ENCODE results near the gene TIMM44. TPM values are rescaled to one million over a fixed set of nuclear protein-coding genes. Genes with fewer than 3 reads are reported as not detected.

Gene TIMM44
- polyA plus RNA-seq (2011; rRNA removed) (42.0 and 43.3 TPM in 2 replicates), polyA minus RNA-seq (2011; rRNA and poly(A)+ RNA removed) (26.6 and 27.2 TPM in 2 replicates)

DNA sequence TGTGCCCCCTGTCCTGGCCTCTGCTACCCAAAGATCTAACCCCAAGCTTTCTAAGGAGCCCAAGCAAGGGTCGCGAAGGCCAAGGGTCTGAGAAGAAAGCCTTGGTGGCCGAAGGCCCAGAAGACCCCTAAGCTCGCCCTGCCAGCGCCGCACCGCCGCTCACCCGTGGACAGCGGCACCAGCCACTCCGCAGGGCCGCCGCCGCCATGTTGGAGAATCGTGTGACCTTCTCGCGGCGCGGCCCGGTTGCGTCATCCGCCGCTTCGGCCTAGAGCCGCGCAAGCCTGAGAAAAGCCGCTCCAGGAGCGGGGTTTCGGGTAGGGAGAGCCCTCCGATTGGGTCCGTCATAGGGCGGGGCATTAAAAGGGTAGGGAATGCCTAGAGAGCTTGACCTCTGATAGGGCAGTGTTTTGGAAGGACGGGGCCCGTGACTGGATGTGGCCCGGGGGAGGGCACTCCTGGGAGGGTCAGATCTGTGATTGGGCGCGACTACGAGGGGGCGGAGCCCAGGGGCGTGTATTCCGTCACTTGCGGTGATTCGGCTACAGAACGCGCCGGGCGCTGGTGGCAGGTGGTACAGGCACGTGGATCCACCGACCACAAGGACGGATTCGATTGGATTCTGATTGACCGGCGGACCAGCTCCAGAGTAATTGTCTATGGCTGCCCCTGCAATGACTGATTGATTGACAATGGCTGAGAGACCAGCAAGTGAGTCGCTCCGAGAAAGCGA lies at the start of gene TIMM44:
TIMM44 (minus strand) TSS at position 223 of the 733 bp plus-strand sequence; CDS start at position 208, 15 bp downstream.
- CTCF ChIA-PET: interaction anchor here (0.5 to 3.9 kb wide), 39 partner anchors 9 to 842 kb away, joined by 3 to 57 read pairs (median 6); partner anchors contain the start of genes LRRC8E, MAP2K7, SNAPC2 and ZNF414
- H3K27me3 ChIP-seq (ENCODE audit: control insufficient read depth, insufficient read depth, low read length): no peaks in the 10 kb centered on the region
- peak within 1 kb of the TSS; percentile 93 for H3K27ac ChIP-seq (ENCODE audit: low read depth, low read length)
- TF ChIP-seq CTCF (IDR thresholded peaks at IDR 0.05; ENCODE audit: low read depth, low read length): no peak
- H3K4me3 ChIP-seq (ENCODE audit: low read depth, low read length): peak within 1 kb of the TSS; percentile 96
- POLR2A ChIA-PET: interaction anchor here (0.7 to 2.4 kb wide), 8 partner anchors 12 to 311 kb away, joined by 3 to 22 read pairs (median 6); partner anchors contain the start of genes ELAVL1 and MAP2K7
- peaks cover 3% of the 10 kb centered on the region; the same call in 1 of the 2 replicates for H3K9me3 ChIP-seq (ENCODE audit: control insufficient read depth, insufficient read depth, low read length)
- DNase-seq (ENCODE audit: low read depth, low spot score): peak; percentile 99

- ChIA-PET CTCF (interaction anchor here (0.5 to 1.4 kb wide), 2 partner anchors 10 to 121 kb away, joined by 4 to 7 read pairs; no protein-coding TSS in a partner anchor), POLR2A (no interaction called here)
- DNase-seq (ENCODE audit: low read depth, low spot score): no peak
- TF ChIP-seq CTCF (IDR thresholded peaks at IDR 0.05; ENCODE audit: low read depth, low read length): no peak
- Histone ChIP-seq H3K27ac (ENCODE audit: low read depth, low read length) (no peak overlapping the region), H3K9me3 (ENCODE audit: control insufficient read depth, insufficient read depth, low read length) (no peaks in the 10 kb centered on the region), H3K4me3 (ENCODE audit: low read depth, low read length) (no peak overlapping the region), H3K27me3 (ENCODE audit: control insufficient read depth, insufficient read depth, low read length) (no peaks in the 10 kb centered on the region)
Measured at GRCh38 chr19:7992575-7992974, 49.1 kb upstream of the TIMM44 start.

DNA sequence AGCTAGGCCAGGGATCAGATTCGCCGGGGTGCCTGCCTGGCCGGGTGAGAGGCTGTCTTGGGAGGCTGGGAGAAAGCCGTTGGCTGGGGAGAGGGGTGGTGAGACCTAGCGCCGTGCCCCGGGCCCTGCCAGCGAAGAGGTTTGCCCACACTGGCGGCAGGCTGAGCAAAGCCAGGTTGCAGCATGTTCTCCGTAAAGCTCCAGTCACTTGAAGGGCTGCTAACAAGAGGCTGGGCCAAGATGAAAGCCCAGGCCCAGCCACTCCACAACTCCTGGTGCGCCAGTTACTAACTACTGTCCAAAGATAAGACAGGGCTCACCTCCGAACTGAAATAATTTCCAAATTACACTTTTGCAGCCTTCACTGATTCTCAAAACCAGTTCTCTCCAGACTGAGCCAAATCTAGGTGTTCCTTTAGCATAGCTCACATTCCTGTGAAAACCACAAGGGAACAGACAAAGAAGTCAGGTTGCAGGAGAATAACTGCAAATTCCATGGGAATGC lies 45.7 kb upstream of the TIMM44 start:
- TF ChIP-seq CTCF (IDR thresholded peaks at IDR 0.05; ENCODE audit: low read depth, low read length): no peak
- Histone ChIP-seq H3K9me3 (ENCODE audit: control insufficient read depth, insufficient read depth, low read length) (no peaks in the 10 kb centered on the region), H3K27ac (ENCODE audit: low read depth, low read length) (no peak overlapping the region), H3K4me3 (ENCODE audit: low read depth, low read length) (no peak overlapping the region), H3K27me3 (ENCODE audit: control insufficient read depth, insufficient read depth, low read length) (no peaks in the 10 kb centered on the region)
- DNase-seq (ENCODE audit: low read depth, low spot score): no peak
- ChIA-PET POLR2A (interaction anchor here (0.6 kb wide), 1 partner anchor 442 kb away, joined by 4 read pairs; no protein-coding TSS in a partner anchor), CTCF (interaction anchor here (0.8 to 4.5 kb wide), 3 partner anchors 13 to 45 kb away, joined by 3 to 42 read pairs (median 3); no protein-coding TSS in a partner anchor)

DNA sequence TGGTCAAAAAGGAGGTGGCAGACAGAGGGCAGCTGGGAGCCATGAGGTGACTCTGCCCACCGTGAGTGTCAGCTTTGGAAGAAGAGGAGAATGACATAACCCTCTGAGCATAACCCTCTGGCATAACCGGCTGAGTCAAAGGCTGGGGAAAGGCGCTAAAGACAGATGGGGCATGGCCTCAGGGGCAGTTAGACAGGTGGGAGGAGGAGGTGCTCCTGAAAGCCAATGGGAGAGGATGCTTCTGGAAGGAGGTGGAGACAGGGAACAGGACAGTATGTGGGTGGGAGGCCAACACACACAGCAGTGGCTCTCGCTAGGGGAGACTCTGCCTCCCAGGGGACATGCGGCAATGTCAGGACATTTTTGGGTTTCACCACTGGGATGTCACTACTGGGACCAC lies 44.8 kb upstream of the TIMM44 start:
- no peak for TF ChIP-seq CTCF (IDR thresholded peaks at IDR 0.05; ENCODE audit: low read depth, low read length)
- POLR2A ChIA-PET: interaction anchor here (0.5 to 0.6 kb wide), 2 partner anchors 118 to 441 kb away, joined by 4 to 6 read pairs; no protein-coding TSS in a partner anchor
- CTCF ChIA-PET: interaction anchor here (2.1 to 4.5 kb wide), 2 partner anchors 13 to 44 kb away, joined by 9 to 42 read pairs; no protein-coding TSS in a partner anchor
- Histone ChIP-seq H3K27me3 (ENCODE audit: control insufficient read depth, insufficient read depth, low read length) (no peaks in the 10 kb centered on the region), H3K27ac (ENCODE audit: low read depth, low read length) (no peak overlapping the region), H3K4me3 (ENCODE audit: low read depth, low read length) (no peak overlapping the region), H3K9me3 (ENCODE audit: control insufficient read depth, insufficient read depth, low read length) (no peaks in the 10 kb centered on the region)
- no peak for DNase-seq (ENCODE audit: low read depth, low spot score)

Measured in AG04450 (cell line).